Memory B cell (primary cell): ENCODE results near the gene FYN.

ENCODE experiments used
- ATAC-seq: fragments of 150-1000 bp; cut with Tn5 transposase; 2 replicates; pipeline ENCODE4 v1.10.0; 2021; ENCODE audit warnings: low read depth, mild to moderate bottlenecking, moderate library complexity
- DNase-seq, 2 donors: peaks; one replicate each; pipeline ENCODE4 v3.0.0; 2022; ENCODE audit warnings: low spot score in 2 of 2
- H3K27ac Mint-ChIP-seq: one replicate; pipeline ENCODE4 v1.8.0; 2022; ENCODE audit warnings: mild to moderate bottlenecking, moderate library complexity, mixed read lengths
- H3K27me3 Mint-ChIP-seq: one replicate; pipeline ENCODE4 v1.8.0; 2022; ENCODE audit warnings: mixed read lengths
- H3K36me3 Mint-ChIP-seq: one replicate; pipeline ENCODE4 v1.8.0; 2022; ENCODE audit warnings: mild to moderate bottlenecking, mixed read lengths
- H3K4me1 Mint-ChIP-seq: one replicate; pipeline ENCODE4 v1.8.0; 2022; ENCODE audit warnings: mixed read lengths
- H3K4me3 Mint-ChIP-seq: one replicate; pipeline ENCODE4 v1.8.0; 2022; ENCODE audit warnings: mild to moderate bottlenecking, moderate library complexity, mixed read lengths
- H3K9me3 Mint-ChIP-seq: one replicate; pipeline ENCODE4 v1.8.0; 2022; ENCODE audit warnings: mixed read lengths

The FYN gene

GRCh38 chr6:111727041-111727440 is 146.2 kb downstream of the FYN start:
- Mint-ChIP-seq H3K27me3 (no peaks in the 10 kb centered on the region), H3K36me3 (no peaks in the 10 kb centered on the region), H3K4me3 (no peak overlapping the region), H3K4me1 (peaks cover 34% of the 10 kb centered on the region), H3K9me3 (no peaks in the 10 kb centered on the region), H3K27ac (no peak overlapping the region)
- no peak for ATAC-seq
- DNase-seq: no peak

GRCh38 chr6:111725446-111726112 is 147.7 kb downstream of the FYN start:
- H3K4me3 Mint-ChIP-seq: no peak overlapping the region
- peaks cover 3% of the 10 kb centered on the region for H3K36me3 Mint-ChIP-seq
- no peak overlapping the region for H3K27ac Mint-ChIP-seq
- peaks cover 29% of the 10 kb centered on the region for H3K4me1 Mint-ChIP-seq
- DNase-seq (no peak), ATAC-seq (no peak)
- H3K9me3 Mint-ChIP-seq: no peaks in the 10 kb centered on the region
- no peaks in the 10 kb centered on the region for H3K27me3 Mint-ChIP-seq

- Mint-ChIP-seq H3K4me3 (peak overlapping the region; percentile 70), H3K36me3 (peaks cover 3% of the 10 kb centered on the region), H3K4me1 (peaks cover 25% of the 10 kb centered on the region), H3K27ac (peak overlapping the region; percentile 67), H3K27me3 (no peaks in the 10 kb centered on the region), H3K9me3 (no peaks in the 10 kb centered on the region)
- DNase-seq (peak; percentile 19 to 58), ATAC-seq (peak; percentile 99)
These were observed 148.7 kb downstream of the FYN start for GRCh38 chr6:111724505-111724904.

- no peaks in the 10 kb centered on the region for H3K27me3 Mint-ChIP-seq
- peak overlapping the region; percentile 70 for H3K4me3 Mint-ChIP-seq
- H3K27ac Mint-ChIP-seq: peak overlapping the region; percentile 67
- H3K4me1 Mint-ChIP-seq: peaks cover 25% of the 10 kb centered on the region
- DNase-seq (no peak), ATAC-seq (peak; percentile 12)
- no peaks in the 10 kb centered on the region for H3K9me3 Mint-ChIP-seq
- H3K36me3 Mint-ChIP-seq: peaks cover 4% of the 10 kb centered on the region
These were observed 149.2 kb downstream of the FYN start for GRCh38 chr6:111724039-111724438.

- Mint-ChIP-seq H3K9me3 (no peaks in the 10 kb centered on the region), H3K4me3 (no peak overlapping the region), H3K27ac (no peak overlapping the region), H3K27me3 (no peaks in the 10 kb centered on the region), H3K36me3 (peaks cover 7% of the 10 kb centered on the region), H3K4me1 (peaks cover 25% of the 10 kb centered on the region)
- ATAC-seq: no peak
- no peak for DNase-seq
These were observed 149.8 kb downstream of the FYN start for GRCh38 chr6:111723412-111723970.

GRCh38 chr6:111722179-111722731 is 151.0 kb downstream of the FYN start:
- H3K4me3 Mint-ChIP-seq: no peak overlapping the region
- peaks cover 23% of the 10 kb centered on the region for H3K4me1 Mint-ChIP-seq
- ATAC-seq: no peak
- DNase-seq: no peak
- H3K27ac Mint-ChIP-seq: no peak overlapping the region
- H3K36me3 Mint-ChIP-seq: peaks cover 8% of the 10 kb centered on the region
- H3K27me3 Mint-ChIP-seq: no peaks in the 10 kb centered on the region
- no peaks in the 10 kb centered on the region for H3K9me3 Mint-ChIP-seq

GRCh38 chr6:111721753-111722154 is 151.5 kb downstream of the FYN start:
- ATAC-seq (peak; percentile 23), DNase-seq (peak in 1 of 2 donors; percentile 30)
- H3K4me3 Mint-ChIP-seq: no peak overlapping the region
- no peaks in the 10 kb centered on the region for H3K9me3 Mint-ChIP-seq
- no peak overlapping the region for H3K27ac Mint-ChIP-seq
- no peaks in the 10 kb centered on the region for H3K27me3 Mint-ChIP-seq
- H3K36me3 Mint-ChIP-seq: peaks cover 8% of the 10 kb centered on the region
- H3K4me1 Mint-ChIP-seq: peaks cover 23% of the 10 kb centered on the region

- no peak overlapping the region for H3K4me3 Mint-ChIP-seq
- peaks cover 8% of the 10 kb centered on the region for H3K36me3 Mint-ChIP-seq
- no peaks in the 10 kb centered on the region for H3K9me3 Mint-ChIP-seq
- DNase-seq (no peak), ATAC-seq (no peak)
- no peak overlapping the region for H3K27ac Mint-ChIP-seq
- H3K27me3 Mint-ChIP-seq: no peaks in the 10 kb centered on the region
- H3K4me1 Mint-ChIP-seq: peaks cover 23% of the 10 kb centered on the region
These were observed 152.2 kb downstream of the FYN start for GRCh38 chr6:111720931-111721496.

- Mint-ChIP-seq H3K27ac (no peak overlapping the region), H3K4me1 (peaks cover 13% of the 10 kb centered on the region), H3K27me3 (no peaks in the 10 kb centered on the region), H3K9me3 (no peaks in the 10 kb centered on the region), H3K36me3 (peaks cover 13% of the 10 kb centered on the region), H3K4me3 (no peak overlapping the region)
- no peak for ATAC-seq
- DNase-seq: no peak
These were observed 154.3 kb downstream of the FYN start for GRCh38 chr6:111718990-111719389.

GRCh38 chr6:111718326-111718725 is 154.9 kb downstream of the FYN start:
- DNase-seq: no peak
- no peak overlapping the region for H3K27ac Mint-ChIP-seq
- H3K4me1 Mint-ChIP-seq: peaks cover 13% of the 10 kb centered on the region

GRCh38 chr6:111717621-111718020 is 155.6 kb downstream of the FYN start:
- DNase-seq: no peak
- no peaks in the 10 kb centered on the region for H3K9me3 Mint-ChIP-seq
- no peak overlapping the region for H3K27ac Mint-ChIP-seq
- peaks cover 10% of the 10 kb centered on the region for H3K4me1 Mint-ChIP-seq
- ATAC-seq: no peak
- H3K4me3 Mint-ChIP-seq: no peak overlapping the region
- peaks cover 13% of the 10 kb centered on the region for H3K36me3 Mint-ChIP-seq
- H3K27me3 Mint-ChIP-seq: no peaks in the 10 kb centered on the region

More at GRCh38 chr6:111718326-111718725, 154.9 kb downstream of the FYN start:
- H3K9me3 Mint-ChIP-seq: no peaks in the 10 kb centered on the region
- no peaks in the 10 kb centered on the region for H3K27me3 Mint-ChIP-seq
- ATAC-seq: no peak
- H3K36me3 Mint-ChIP-seq: peaks cover 13% of the 10 kb centered on the region
- H3K4me3 Mint-ChIP-seq: no peak overlapping the region

GRCh38 chr6:111716325-111716724 is 156.9 kb downstream of the FYN start:
- Mint-ChIP-seq H3K36me3 (peaks cover 13% of the 10 kb centered on the region), H3K27me3 (no peaks in the 10 kb centered on the region), H3K9me3 (no peaks in the 10 kb centered on the region), H3K4me1 (peaks cover 3% of the 10 kb centered on the region), H3K4me3 (no peak overlapping the region), H3K27ac (no peak overlapping the region)
- DNase-seq (no peak), ATAC-seq (no peak)

GRCh38 chr6:111715321-111715720 is 157.9 kb downstream of the FYN start:
- H3K4me1 Mint-ChIP-seq: no peaks in the 10 kb centered on the region
- H3K27ac Mint-ChIP-seq: no peak overlapping the region
- ATAC-seq (no peak), DNase-seq (no peak)
- no peak overlapping the region for H3K4me3 Mint-ChIP-seq
- H3K9me3 Mint-ChIP-seq: no peaks in the 10 kb centered on the region
- H3K27me3 Mint-ChIP-seq: no peaks in the 10 kb centered on the region
- peaks cover 11% of the 10 kb centered on the region for H3K36me3 Mint-ChIP-seq

GRCh38 chr6:111714416-111715270 is 158.6 kb downstream of the FYN start:
- Mint-ChIP-seq H3K4me1 (peaks cover 2% of the 10 kb centered on the region), H3K4me3 (no peak overlapping the region), H3K27ac (no peak overlapping the region), H3K9me3 (no peaks in the 10 kb centered on the region), H3K27me3 (no peaks in the 10 kb centered on the region), H3K36me3 (peaks cover 11% of the 10 kb centered on the region)
- ATAC-seq: no peak
- DNase-seq: no peak
